Thyroid gland (tissue), 4 donors: ENCODE data around the gene PLCB1. TPM values are rescaled to one million over a fixed set of nuclear protein-coding genes. Genes with fewer than 3 reads are reported as not detected.
A peak's percentile ranks its signal among the peaks of the same experiment; 100 is the strongest.

Experiments used
- DNase-seq, 2 donors: peaks; one replicate each; pipeline ENCODE4 v3.0.0-alpha.2; 2019
- H3K27ac ChIP-seq, 3 donors: fragments of 200-600 bp; sonication (generic); 1 replicate in 2 of 3; 2 replicates in 1 of 3; pipeline ENCODE4 v1.5.1; 2016 to 2019; ENCODE audit warnings: mild to moderate bottlenecking in 1 of 3, moderate library complexity in 1 of 3
- H3K27me3 ChIP-seq: fragments of 200-600 bp; sonication (generic); one replicate; pipeline ENCODE4 v1.5.1; 2019
- H3K36me3 ChIP-seq, 2 donors: fragments of 200-600 bp; sonication (generic); one replicate each; pipeline ENCODE4 v1.5.1; 2016 to 2019
- H3K4me1 ChIP-seq, 2 donors: fragments of 200-600 bp; sonication (generic); one replicate each; pipeline ENCODE4 v1.5.1; 2017 to 2019
- H3K4me3 ChIP-seq, 3 donors: fragments of 200-600 bp; sonication (generic); replicated peaks in 1 of 3; 1 replicate in 2 of 3; 2 replicates in 1 of 3; pipeline ENCODE4 v1.5.1; 2016; ENCODE audit warnings: mild to moderate bottlenecking in 1 of 3
- H3K9me3 ChIP-seq: fragments of 200-600 bp; sonication (generic); one replicate; pipeline ENCODE4 v1.5.1; 2017
- CTCF ChIP-seq, 6 experiments: fragments of 200-600 bp in 3 of 6; fragments of 450-650 bp in 3 of 6; sonication (generic) in 3 of 6; IDR thresholded peaks; one replicate each; pipeline ENCODE4 v1.5.1; 2016 to 2019; ENCODE audit warnings: antibody characterized with exemption in 6 of 6, mild to moderate bottlenecking in 2 of 6, inconsistent platforms in 1 of 6, moderate library complexity in 1 of 6
- POLR2A ChIP-seq, 2 donors: fragments of 450-650 bp; IDR thresholded peaks; one replicate each; pipeline ENCODE4 v1.6.1; 2017; ENCODE audit warnings: antibody characterized with exemption in 2 of 2, mild to moderate bottlenecking in 2 of 2, moderate library complexity in 1 of 2
- WGBS, 2 donors: methylation state at CpG; one replicate each; pipeline ENCODE4 v1.1.5; 2017; 5-methylcytosine and 5-hydroxymethylcytosine counted together
- intact Hi-C: fragments of 100-400 bp; cut with DNase I; formaldehyde crosslinking; loops from one replicate; pipeline ENCODE4 v1.15.1; 2023
- total RNA-seq, 4 donors: library from RNA; depleted of rRNA; stranded (reverse); fragments of >200 nt; gene quantifications; one replicate each; pipeline ENCODE4 v1.2.3, GENCODE V29; 2016

The PLCB1 gene
- total RNA-seq, 4 donors from 2014 or later = 7.3 to 14.1 (median 11.0) TPM

- Histone ChIP-seq H3K27me3 (no peaks in the 10 kb centered on the region), H3K9me3 (no peaks in the 10 kb centered on the region), H3K36me3 (no peaks in the 10 kb centered on the region), H3K4me1 (no peaks in the 10 kb centered on the region), H3K4me3 (no peak overlapping the region), H3K27ac (no peak overlapping the region)
- intact Hi-C loops = loop anchor here (5.0 to 10.0 kb wide), 2 partner anchors 329 to 786 kb away; no protein-coding TSS in a partner anchor
- DNase-seq = peak; percentile 42 to 50
- peak in 4 of 6 experiments; percentile 53 to 78 (median 69) for TF ChIP-seq CTCF (IDR thresholded peaks at IDR 0.05)
- no peak for TF ChIP-seq POLR2A (IDR thresholded peaks at IDR 0.05)
- 16 to 24% methylated on average over 5 of the region's 5 CpGs for WGBS, 2 donors
Observed at GRCh38 chr20:8721098-8721497, 589.0 kb downstream of the PLCB1 start.

DNA sequence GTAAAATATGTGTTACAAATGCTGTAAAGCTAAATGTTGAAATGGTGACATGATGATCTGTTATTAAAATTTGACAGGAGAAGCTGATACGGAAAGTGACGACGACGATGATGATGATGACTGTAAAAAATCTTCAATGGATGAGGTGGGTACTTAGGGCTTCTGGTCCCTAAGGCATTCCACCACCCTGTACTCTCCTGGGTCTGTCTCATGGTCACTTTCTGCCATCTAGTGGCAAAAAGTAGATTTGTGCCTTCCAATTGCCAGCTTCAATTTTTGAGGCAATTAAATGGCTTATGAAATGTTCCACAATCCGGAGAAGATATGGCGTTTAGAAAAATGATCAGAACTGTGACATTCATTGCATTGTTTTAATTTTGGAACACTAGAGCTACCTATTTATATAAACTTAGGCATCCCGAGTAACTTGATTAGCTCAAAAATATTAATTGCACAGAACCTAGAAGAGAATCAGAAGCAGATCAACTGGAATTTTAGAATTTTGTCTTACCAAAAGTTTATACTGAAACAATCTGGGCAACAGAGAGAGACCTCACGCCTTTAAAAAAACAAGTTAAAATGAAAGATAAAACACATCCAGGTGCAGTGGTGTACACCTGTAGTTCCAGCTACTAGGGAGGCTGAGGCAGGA, 590.3 kb downstream of the PLCB1 start:
- intact Hi-C loops = loop anchor here (5.0 to 10.0 kb wide), 2 partner anchors 330 to 788 kb away; no protein-coding TSS in a partner anchor
- peak; percentile 25 to 90 (median 73) for TF ChIP-seq CTCF (IDR thresholded peaks at IDR 0.05)
- TF ChIP-seq POLR2A (IDR thresholded peaks at IDR 0.05) = no peak
- WGBS, 2 donors = 24 to 26% methylated on average over 8 of the region's 8 CpGs
- H3K27me3 ChIP-seq = no peaks in the 10 kb centered on the region
- H3K27ac ChIP-seq = no peak overlapping the region
- peak; percentile 20 to 28 for DNase-seq
- no peak overlapping the region for H3K4me3 ChIP-seq
- H3K9me3 ChIP-seq = no peaks in the 10 kb centered on the region
- H3K4me1 ChIP-seq = no peaks in the 10 kb centered on the region
- no peaks in the 10 kb centered on the region for H3K36me3 ChIP-seq

- intact Hi-C loops = loop anchor here (5.0 to 10.0 kb wide), 2 partner anchors 331 to 788 kb away; no protein-coding TSS in a partner anchor
- H3K4me3 ChIP-seq = no peak overlapping the region
- no peaks in the 10 kb centered on the region for H3K9me3 ChIP-seq
- no peaks in the 10 kb centered on the region for H3K4me1 ChIP-seq
- DNase-seq = no peak
- no peaks in the 10 kb centered on the region for H3K27me3 ChIP-seq
- no peak overlapping the region for H3K27ac ChIP-seq
- H3K36me3 ChIP-seq = no peaks in the 10 kb centered on the region
- no peak for TF ChIP-seq CTCF (IDR thresholded peaks at IDR 0.05)
- no peak for TF ChIP-seq POLR2A (IDR thresholded peaks at IDR 0.05)
Observed at GRCh38 chr20:8723296-8723695, 591.2 kb downstream of the PLCB1 start.

DNA sequence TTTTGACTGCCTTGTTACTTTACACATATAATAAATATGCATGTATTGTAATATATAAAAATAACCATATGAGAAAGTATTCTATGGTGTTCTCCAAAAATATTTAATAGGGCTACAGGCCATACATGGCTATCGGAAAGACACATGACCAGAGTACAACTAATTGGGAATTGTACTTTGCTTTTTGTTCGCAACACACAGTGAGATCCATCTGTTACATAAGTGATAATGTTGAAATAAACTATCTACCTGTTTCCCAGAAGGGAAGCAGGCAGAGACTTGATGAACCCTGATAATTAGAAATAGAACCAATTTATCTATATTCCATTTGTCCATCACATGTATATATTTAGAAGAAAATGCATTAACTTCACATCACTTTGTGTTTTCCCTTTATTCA, 592.8 kb downstream of the PLCB1 start:
- no peak for TF ChIP-seq CTCF (IDR thresholded peaks at IDR 0.05)
- TF ChIP-seq POLR2A (IDR thresholded peaks at IDR 0.05) = no peak
- H3K36me3 ChIP-seq = no peaks in the 10 kb centered on the region
- H3K27me3 ChIP-seq = no peaks in the 10 kb centered on the region
- 93 to 95% methylated on average over 2 of the region's 2 CpGs for WGBS, 2 donors
- DNase-seq = no peak
- no peak overlapping the region for H3K27ac ChIP-seq
- intact Hi-C loops = loop anchor here (5.0 to 10.0 kb wide), 2 partner anchors 333 to 790 kb away; no protein-coding TSS in a partner anchor
- no peaks in the 10 kb centered on the region for H3K4me1 ChIP-seq
- no peaks in the 10 kb centered on the region for H3K9me3 ChIP-seq
- H3K4me3 ChIP-seq = no peak overlapping the region

DNA sequence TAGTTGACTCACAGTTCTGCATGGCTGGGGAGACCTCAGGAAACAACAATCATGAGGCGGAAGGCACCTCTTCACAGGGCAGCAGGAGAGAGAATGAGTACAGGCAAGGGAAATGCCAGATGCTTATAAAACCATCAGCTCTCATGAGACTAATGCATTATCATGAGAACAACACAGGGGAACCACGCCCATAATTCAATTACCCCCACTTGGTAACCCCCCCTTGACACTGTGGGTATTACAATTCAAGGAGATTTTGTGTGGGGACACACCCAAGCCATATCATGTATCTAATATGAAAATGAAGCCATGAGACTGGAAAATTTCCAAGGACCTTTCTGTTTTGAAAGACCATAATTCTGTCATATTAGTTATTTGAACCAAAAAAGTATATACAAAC, 594.4 kb downstream of the PLCB1 start:
- H3K36me3 ChIP-seq = no peaks in the 10 kb centered on the region
- no peaks in the 10 kb centered on the region for H3K9me3 ChIP-seq
- no peaks in the 10 kb centered on the region for H3K27me3 ChIP-seq
- no peak overlapping the region for H3K27ac ChIP-seq
- no peak overlapping the region for H3K4me3 ChIP-seq
- no peaks in the 10 kb centered on the region for H3K4me1 ChIP-seq
- 89 to 92% methylated on average over 2 of the region's 2 CpGs for WGBS, 2 donors
- intact Hi-C loops = loop anchor here (10.0 kb wide), 1 partner anchor 792 kb away; no protein-coding TSS in a partner anchor
- TF ChIP-seq POLR2A (IDR thresholded peaks at IDR 0.05) (no peak), CTCF (IDR thresholded peaks at IDR 0.05) (no peak)
- DNase-seq = no peak
